DND-41 (cell line): ENCODE results near the gene MME.

Experiments
- ATAC-seq: fragments of 200-7000 bp; cut with Tn5 transposase; 3 replicates; pipeline ENCODE4 v1.9.1; 2021; ENCODE audit warnings: low read depth; ENCODE audit not compliant: insufficient read depth
- DNase-seq: peaks from one replicate; pipeline ENCODE4 v3.0.0-alpha.2; 2020
- H2AFZ ChIP-seq: 2 replicates; pipeline ENCODE4 v1.6.0; 2012; ENCODE audit warnings: low read depth, low read length
- H3K27ac ChIP-seq: 2 replicates; pipeline ENCODE4 v1.5.1; 2012; ENCODE audit warnings: low read length, inconsistent platforms
- H3K27me3 ChIP-seq: fragments of 200-600 bp; sonication (generic); 2 replicates; pipeline ENCODE4 v1.6.0; 2012; ENCODE audit warnings: low read length, mild to moderate bottlenecking, inconsistent platforms; ENCODE audit not compliant: insufficient read depth, poor library complexity
- H3K36me3 ChIP-seq: 2 replicates; pipeline ENCODE4 v1.5.1; 2012; ENCODE audit warnings: low read length, inconsistent platforms; ENCODE audit not compliant: insufficient read depth
- H3K4me1 ChIP-seq: 2 replicates; pipeline ENCODE4 v1.5.1; 2012; ENCODE audit warnings: mild to moderate bottlenecking, low read length; ENCODE audit not compliant: insufficient read depth
- H3K4me2 ChIP-seq: 2 replicates; pipeline ENCODE4 v1.6.0; 2012; ENCODE audit warnings: mild to moderate bottlenecking, moderate library complexity, low read length, inconsistent platforms; ENCODE audit not compliant: insufficient read depth
- H3K4me3 ChIP-seq, 2 experiments: fragments of 200-600 bp in 1 of 2; shearing (Covaris generic) in 1 of 2; 2 replicates each; pipeline ENCODE4 v1.5.1; 2012 to 2016; ENCODE audit warnings: inconsistent platforms in 2 of 2, low read length in 2 of 2, mild to moderate bottlenecking in 2 of 2, low read depth in 1 of 2, moderate library complexity in 1 of 2
- H3K79me2 ChIP-seq: 2 replicates; pipeline ENCODE4 v1.6.0; 2012; ENCODE audit warnings: low read length, inconsistent platforms; ENCODE audit not compliant: insufficient read depth
- H3K9ac ChIP-seq: 2 replicates; pipeline ENCODE4 v1.6.0; 2012; ENCODE audit warnings: low read depth, mild to moderate bottlenecking, inconsistent platforms, low read length, moderate library complexity
- H3K9me3 ChIP-seq: 2 replicates; pipeline ENCODE4 v1.5.1; 2012; ENCODE audit warnings: low read length, moderate library complexity, mild to moderate bottlenecking, inconsistent platforms; ENCODE audit not compliant: insufficient read depth, severe bottlenecking
- H4K20me1 ChIP-seq: 2 replicates; pipeline ENCODE4 v1.6.0; 2012; ENCODE audit warnings: low read length; ENCODE audit not compliant: insufficient read depth
- EZH2 ChIP-seq: IDR thresholded peaks from 3 replicates; pipeline ENCODE4 v1.6.1; 2012; ENCODE audit warnings: borderline replicate concordance, low read depth, mild to moderate bottlenecking, moderate library complexity, low read length, inconsistent platforms; ENCODE audit not compliant: severe bottlenecking
- TF ChIP-seq, protein P1 (sequence below): IDR thresholded peaks from 2 replicates; pipeline ENCODE4 v1.5.1; 2012; ENCODE audit warnings: borderline replicate concordance, low read length, moderate library complexity, mild to moderate bottlenecking; ENCODE audit not compliant: poor library complexity, severe bottlenecking; ENCODE audit errors: extremely low read depth

Gene MME

DNA sequence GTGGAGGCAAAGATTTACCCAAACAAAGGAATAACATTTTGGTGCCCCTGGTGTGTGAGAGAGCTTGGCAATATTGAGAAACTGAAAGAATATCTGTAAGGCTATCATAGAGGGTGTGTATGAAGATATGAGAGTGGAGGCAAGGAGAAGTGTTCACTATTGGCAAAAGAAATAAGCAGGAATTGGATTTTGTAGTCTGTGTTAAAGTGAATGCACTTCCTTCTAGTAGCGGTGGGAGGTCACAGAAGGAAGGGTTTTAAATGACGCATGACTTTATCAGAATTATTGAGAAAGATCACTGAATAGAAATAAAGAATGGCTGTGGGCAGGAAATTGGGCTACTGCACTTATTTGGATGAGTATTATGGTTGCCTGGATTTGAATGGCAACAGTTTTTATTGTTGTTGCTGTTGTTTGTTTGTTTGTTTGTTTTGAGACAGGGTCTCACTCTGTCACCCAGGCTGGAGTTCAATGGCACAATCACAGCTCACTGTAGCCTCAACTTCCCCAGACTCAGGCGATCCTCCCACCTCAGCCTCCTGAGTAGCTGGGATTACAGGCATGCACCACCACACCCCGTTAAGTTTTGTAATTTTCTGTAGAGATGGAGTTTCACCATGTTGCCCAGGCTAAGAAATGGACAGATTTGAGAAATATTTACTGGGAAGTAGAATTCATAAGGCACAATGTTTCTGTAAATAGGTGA, 16.3 kb downstream of the MME start:
- TF ChIP-seq, protein P1, sequence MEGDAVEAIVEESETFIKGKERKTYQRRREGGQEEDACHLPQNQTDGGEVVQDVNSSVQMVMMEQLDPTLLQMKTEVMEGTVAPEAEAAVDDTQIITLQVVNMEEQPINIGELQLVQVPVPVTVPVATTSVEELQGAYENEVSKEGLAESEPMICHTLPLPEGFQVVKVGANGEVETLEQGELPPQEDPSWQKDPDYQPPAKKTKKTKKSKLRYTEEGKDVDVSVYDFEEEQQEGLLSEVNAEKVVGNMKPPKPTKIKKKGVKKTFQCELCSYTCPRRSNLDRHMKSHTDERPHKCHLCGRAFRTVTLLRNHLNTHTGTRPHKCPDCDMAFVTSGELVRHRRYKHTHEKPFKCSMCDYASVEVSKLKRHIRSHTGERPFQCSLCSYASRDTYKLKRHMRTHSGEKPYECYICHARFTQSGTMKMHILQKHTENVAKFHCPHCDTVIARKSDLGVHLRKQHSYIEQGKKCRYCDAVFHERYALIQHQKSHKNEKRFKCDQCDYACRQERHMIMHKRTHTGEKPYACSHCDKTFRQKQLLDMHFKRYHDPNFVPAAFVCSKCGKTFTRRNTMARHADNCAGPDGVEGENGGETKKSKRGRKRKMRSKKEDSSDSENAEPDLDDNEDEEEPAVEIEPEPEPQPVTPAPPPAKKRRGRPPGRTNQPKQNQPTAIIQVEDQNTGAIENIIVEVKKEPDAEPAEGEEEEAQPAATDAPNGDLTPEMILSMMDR, result no peak
- no peak for TF ChIP-seq EZH2
- H2AFZ ChIP-seq, result no peak overlapping the region
- H3K9ac ChIP-seq, result no peak overlapping the region
- peak overlapping the region; percentile 83 for H3K27ac ChIP-seq
- peaks cover 32% of the 10 kb centered on the region for H3K9me3 ChIP-seq
- H4K20me1 ChIP-seq, result no peaks in the 10 kb centered on the region
- H3K4me3 ChIP-seq, result no peak overlapping the region
- no peak overlapping the region for H3K4me2 ChIP-seq
- H3K36me3 ChIP-seq, result peaks cover 71% of the 10 kb centered on the region
- H3K27me3 ChIP-seq, result no peaks in the 10 kb centered on the region
- H3K79me2 ChIP-seq, result peaks cover 74% of the 10 kb centered on the region
- H3K4me1 ChIP-seq, result peaks cover 62% of the 10 kb centered on the region
- ATAC-seq, result no peak
- DNase-seq, result no peak

DNA sequence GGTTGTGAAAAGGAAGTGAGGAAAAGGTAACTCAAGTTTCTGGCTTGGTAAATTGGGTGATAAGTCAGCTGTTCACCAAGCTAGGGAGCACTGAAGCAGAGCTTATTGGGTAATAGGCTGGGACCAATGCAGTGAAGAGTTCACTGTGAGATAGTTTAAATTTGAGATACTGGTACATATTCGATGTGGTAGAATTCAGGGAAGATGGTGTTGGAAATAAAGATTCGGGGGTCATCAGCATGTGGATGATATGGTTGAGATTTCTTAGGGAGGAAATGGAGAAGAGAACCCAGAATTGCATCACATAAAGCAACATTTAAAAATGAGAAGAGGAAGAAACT, 16.9 kb downstream of the MME start:
- DNase-seq, result no peak
- peaks cover 67% of the 10 kb centered on the region for H3K36me3 ChIP-seq
- no peak overlapping the region for H3K4me3 ChIP-seq
- H3K9me3 ChIP-seq, result peaks cover 32% of the 10 kb centered on the region
- H3K4me2 ChIP-seq, result no peak overlapping the region
- peaks cover 75% of the 10 kb centered on the region for H3K79me2 ChIP-seq
- H3K9ac ChIP-seq, result no peak overlapping the region
- H4K20me1 ChIP-seq, result no peaks in the 10 kb centered on the region
- H3K4me1 ChIP-seq, result peaks cover 61% of the 10 kb centered on the region
- ATAC-seq, result no peak
- no peak overlapping the region for H2AFZ ChIP-seq
- H3K27ac ChIP-seq, result peak overlapping the region; percentile 83
- TF ChIP-seq, protein P1, result no peak
- no peak for TF ChIP-seq EZH2
- H3K27me3 ChIP-seq, result no peaks in the 10 kb centered on the region

DNA sequence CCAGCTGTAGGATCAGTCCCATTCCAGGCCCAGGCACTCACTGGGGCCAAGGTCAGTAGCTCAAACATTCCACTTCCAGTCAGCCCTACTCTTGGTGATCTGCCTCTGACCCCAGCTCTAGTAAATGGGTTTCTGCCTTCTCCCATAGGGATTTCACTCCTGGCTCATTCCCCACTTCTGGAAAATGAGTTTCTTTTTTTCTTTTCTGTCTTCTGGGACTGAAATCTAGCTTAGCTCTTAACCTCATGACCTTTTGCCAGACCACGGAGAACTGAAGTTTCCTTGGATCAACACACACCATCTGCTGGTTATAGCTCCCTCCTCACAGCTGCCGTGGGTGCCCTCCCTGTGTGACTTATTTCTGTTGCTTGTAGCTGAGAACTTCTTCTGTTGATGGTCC, 21.3 kb downstream of the MME start:
- Histone ChIP-seq H3K9me3 (peaks cover 20% of the 10 kb centered on the region), H4K20me1 (no peaks in the 10 kb centered on the region), H3K79me2 (peaks cover 91% of the 10 kb centered on the region), H3K4me3 (no peak overlapping the region), H3K27me3 (no peaks in the 10 kb centered on the region), H3K36me3 (peaks cover 69% of the 10 kb centered on the region), H3K4me2 (no peak overlapping the region), H3K4me1 (peaks cover 65% of the 10 kb centered on the region), H3K9ac (no peak overlapping the region), H2AFZ (no peak overlapping the region), H3K27ac (peak overlapping the region; percentile 70)
- TF ChIP-seq EZH2, result no peak
- TF ChIP-seq, protein P1, result peak; percentile 18
- DNase-seq (peak; percentile 50), ATAC-seq (peak; percentile 71)
